Posterior cingulate gyrus (tissue), 11 donors: Measurements from ENCODE around the gene PRKRA.
"Not testable (repeated sequence)": the region's sequence is repeated elsewhere in the genome, so short reads cannot be mapped to it uniquely, and the experiment has no call there.

ENCODE experiments used
- DNase-seq, 10 donors: peaks; one replicate each; pipeline versions ENCODE4 v3.0.0 to v3.0.0-alpha.2; 2020 to 2021; ENCODE audit warnings: mixed read lengths in 3 of 10
- intact Hi-C: fragments of 100-400 bp; cut with DNase I; formaldehyde crosslinking; loops from one replicate; pipeline ENCODE4 v1.15.1; 2023

PRKRA gene

GRCh38 chr2:178415979-178416378 is 35.0 kb downstream of the PRKRA start:
- intact Hi-C loops = loop anchor here (5.0 to 10.0 kb wide), 2 partner anchors 221 to 304 kb away; partner anchors contain the start of genes OSBPL6 and RBM45
- no peak for DNase-seq

GRCh38 chr2:178414266-178415247 is 36.4 kb downstream of the PRKRA start:
- intact Hi-C loops = loop anchor here (5.0 to 10.0 kb wide), 3 partner anchors 220 to 302 kb away; partner anchors contain the start of genes OSBPL6 and RBM45
- DNase-seq = peak; percentile 68 to 97 (median 87)

GRCh38 chr2:178413472-178414265 is 37.3 kb downstream of the PRKRA start:
- intact Hi-C loops = loop anchor here (5.0 to 10.0 kb wide), 2 partner anchors 219 to 281 kb away; partner anchors contain the start of gene OSBPL6
- peak; percentile 45 to 95 (median 66) for DNase-seq

GRCh38 chr2:178412453-178412852 is 38.5 kb downstream of the PRKRA start:
- DNase-seq = not testable (repeated sequence)
- intact Hi-C loops = loop anchor here (5.0 to 10.0 kb wide), 2 partner anchors 218 to 280 kb away; partner anchors contain the start of gene OSBPL6

- intact Hi-C loops = loop anchor here (5.0 to 10.0 kb wide), 2 partner anchors 217 to 280 kb away; partner anchors contain the start of gene OSBPL6
- no peak for DNase-seq
These were observed 38.9 kb downstream of the PRKRA start for GRCh38 chr2:178412047-178412446.

- no peak for DNase-seq
- intact Hi-C loops = no loop called here
These were observed 41.7 kb downstream of the PRKRA start for GRCh38 chr2:178409261-178409660.

- intact Hi-C loops = no loop called here
- no peak for DNase-seq
These were observed 46.6 kb downstream of the PRKRA start for GRCh38 chr2:178404368-178404767.

- intact Hi-C loops = no loop called here
- no peak for DNase-seq
These were observed 47.2 kb downstream of the PRKRA start for GRCh38 chr2:178403671-178404306.

- intact Hi-C loops = no loop called here
- DNase-seq = no peak
These were observed 49.0 kb downstream of the PRKRA start for GRCh38 chr2:178401994-178402437.

GRCh38 chr2:178397002-178397605 is 53.9 kb downstream of the PRKRA start:
- DNase-seq = no peak
- intact Hi-C loops = no loop called here

GRCh38 chr2:178395941-178396570 is 54.9 kb downstream of the PRKRA start:
- intact Hi-C loops = no loop called here
- no peak for DNase-seq

- intact Hi-C loops = no loop called here
- DNase-seq = no peak
These were observed 55.7 kb downstream of the PRKRA start for GRCh38 chr2:178395295-178395694.

- intact Hi-C loops = no loop called here
- no peak for DNase-seq
These were observed 56.1 kb downstream of the PRKRA start for GRCh38 chr2:178394859-178395258.

GRCh38 chr2:178392215-178392614 is 58.8 kb downstream of the PRKRA start:
- intact Hi-C loops = no loop called here

GRCh38 chr2:178391701-178392100 is 59.3 kb downstream of the PRKRA start:
- intact Hi-C loops = no loop called here
- no peak for DNase-seq

More at GRCh38 chr2:178392215-178392614, 58.8 kb downstream of the PRKRA start:
- DNase-seq = no peak

- peak in 1 of 10 donors; percentile 70 for DNase-seq
- intact Hi-C loops = no loop called here
These were observed 62.7 kb downstream of the PRKRA start for GRCh38 chr2:178388287-178388686.

GRCh38 chr2:178386986-178387597 is 63.9 kb downstream of the PRKRA start:
- no peak for DNase-seq

GRCh38 chr2:178385595-178386148 is 65.3 kb downstream of the PRKRA start:
- intact Hi-C loops = no loop called here

More at GRCh38 chr2:178386986-178387597, 63.9 kb downstream of the PRKRA start:
- intact Hi-C loops = no loop called here

More at GRCh38 chr2:178385595-178386148, 65.3 kb downstream of the PRKRA start:
- DNase-seq = no peak
